ENCODE results near the gene PRLHR. TPM values are rescaled to one million over a fixed set of nuclear protein-coding genes. Genes with fewer than 3 reads are reported as not detected.
A peak's percentile ranks its signal among the peaks of the same experiment; 100 is the strongest.
"Not testable (repeated sequence)": the region's sequence is repeated elsewhere in the genome, so short reads cannot be mapped to it uniquely, and the experiment has no call there.

PRLHR gene
- total RNA-seq (not detected), polyA plus RNA-seq (not detected), total RNA-seq (0 reads per million in 6 experiments)

- DNase-seq (peak in 4 of 10 donors; percentile 3 to 18 (median 16)), ATAC-seq (no peak)
- H3K36me3 Mint-ChIP-seq: peaks cover 2 to 17% (median 4%) of the 10 kb centered on the region in 3 donors
- H3K27me3 Mint-ChIP-seq: peaks cover 30 to 86% (median 56%) of the 10 kb centered on the region in 5 donors
- H3K4me1 Mint-ChIP-seq: peaks cover 13 to 30% (median 22%) of the 10 kb centered on the region in 4 donors
- H3K9me3 Mint-ChIP-seq: peaks cover 0 to 11% (median 0%) of the 10 kb centered on the region in 9 donors
- H3K4me3 Mint-ChIP-seq: peak within 1 kb of the TSS in 9 of 10 donors; percentile 18 to 74 (median 70)
- POLR2A ChIA-PET: no interaction called here
- H3K27ac Mint-ChIP-seq: peak within 1 kb of the TSS in 2 of 10 donors; percentile 13 to 63
Measured at GRCh38 chr10:118595598-118596425, at the start of gene PRLHR. TSS of gene PRLHR (minus strand) at chr10:118595648. CDS start at chr10:118595244, 404 bp downstream.

GRCh38 chr10:118642228-118642627, 46.8 kb upstream of the PRLHR start:
- DNase-seq: no peak
- POLR2A ChIA-PET: no interaction called here
- peaks cover 0 to 2% (median 0%) of the 10 kb centered on the region in 5 donors for H3K27me3 Mint-ChIP-seq

GRCh38 chr10:118638680-118639079, 43.2 kb upstream of the PRLHR start:
- Mint-ChIP-seq H3K27ac (peak overlapping the region in 1 of 10 donors; percentile 32), H3K27me3 (no peaks in the 10 kb centered on the region), H3K9me3 (peaks cover 6 to 23% (median 11%) of the 10 kb centered on the region in 9 donors), H3K4me3 (no peak overlapping the region), H3K36me3 (peaks cover 0 to 14% (median 11%) of the 10 kb centered on the region in 3 donors), H3K4me1 (peaks cover 0 to 7% (median 1%) of the 10 kb centered on the region in 4 donors)
- ATAC-seq (no peak), DNase-seq (no peak)
- POLR2A ChIA-PET: no interaction called here

More at GRCh38 chr10:118642228-118642627, 46.8 kb upstream of the PRLHR start:
- H3K36me3 Mint-ChIP-seq: peaks cover 0 to 14% (median 9%) of the 10 kb centered on the region in 3 donors
- peaks cover 6 to 23% (median 11%) of the 10 kb centered on the region in 9 donors for H3K9me3 Mint-ChIP-seq
- H3K27ac Mint-ChIP-seq: no peak overlapping the region
- H3K4me1 Mint-ChIP-seq: peaks cover 0 to 7% (median 0%) of the 10 kb centered on the region in 4 donors
- ATAC-seq: no peak
- H3K4me3 Mint-ChIP-seq: no peak overlapping the region

DNA sequence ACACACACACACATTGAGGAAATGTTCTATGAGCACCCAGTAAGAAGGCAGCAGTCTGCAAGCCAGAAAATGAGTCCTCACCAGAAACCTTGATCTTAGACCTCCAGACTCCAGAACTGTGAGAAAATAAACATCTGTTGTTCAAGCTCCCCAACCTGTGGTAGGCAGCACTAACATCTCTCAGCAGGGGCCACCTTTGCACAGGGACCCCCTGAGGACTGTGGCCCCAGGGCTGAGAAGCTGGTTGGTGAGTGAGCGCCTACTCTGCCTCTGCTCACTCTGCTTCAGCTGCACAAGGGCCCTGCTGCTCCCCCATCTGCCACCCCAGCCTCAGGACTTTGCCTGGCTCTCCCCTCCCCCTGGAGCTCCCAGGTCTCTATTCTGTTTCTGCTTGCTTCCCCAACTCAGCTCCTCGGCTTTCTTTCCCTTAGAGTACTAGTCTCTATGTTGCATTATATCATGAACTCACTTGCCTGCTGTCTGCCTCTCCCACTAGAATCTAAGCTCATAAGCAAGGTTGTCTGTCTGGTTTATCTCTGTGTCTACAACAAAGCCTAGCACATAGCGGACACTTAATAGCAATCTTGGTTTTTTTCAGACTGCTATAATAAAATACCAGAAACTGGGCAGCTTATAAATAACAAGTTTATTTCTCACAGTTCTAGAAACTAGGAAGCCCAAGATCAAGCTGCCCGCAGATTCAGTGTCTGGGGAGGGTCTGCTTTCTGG, 40.4 kb upstream of the PRLHR start:
- no peak for ATAC-seq
- DNase-seq: no peak
- Mint-ChIP-seq H3K4me3 (no peak overlapping the region), H3K36me3 (peaks cover 0 to 14% (median 11%) of the 10 kb centered on the region in 3 donors), H3K9me3 (peaks cover 6 to 16% (median 11%) of the 10 kb centered on the region in 9 donors), H3K27me3 (peaks cover 0 to 3% (median 0%) of the 10 kb centered on the region in 5 donors), H3K4me1 (peaks cover 0 to 13% (median 1%) of the 10 kb centered on the region in 4 donors), H3K27ac (peak overlapping the region in 2 of 10 donors; percentile 41 to 83)
- POLR2A ChIA-PET: no interaction called here

- POLR2A ChIA-PET: no interaction called here
- ATAC-seq (no peak), DNase-seq (no peak)
Measured at GRCh38 chr10:118633786-118634185, 38.3 kb upstream of the PRLHR start.

GRCh38 chr10:118629211-118629610, 33.8 kb upstream of the PRLHR start:
- no peak for ATAC-seq
- H3K9me3 Mint-ChIP-seq: peaks cover 0 to 1% (median 0%) of the 10 kb centered on the region in 9 donors

More at GRCh38 chr10:118633786-118634185, 38.3 kb upstream of the PRLHR start:
- H3K27ac Mint-ChIP-seq: no peak overlapping the region
- peaks cover 0 to 8% (median 0%) of the 10 kb centered on the region in 3 donors for H3K36me3 Mint-ChIP-seq
- H3K4me3 Mint-ChIP-seq: no peak overlapping the region
- H3K4me1 Mint-ChIP-seq: peaks cover 0 to 18% (median 3%) of the 10 kb centered on the region in 4 donors
- H3K9me3 Mint-ChIP-seq: peaks cover 0 to 3% (median 0%) of the 10 kb centered on the region in 9 donors
- H3K27me3 Mint-ChIP-seq: peaks cover 0 to 3% (median 0%) of the 10 kb centered on the region in 5 donors

GRCh38 chr10:118628397-118628796, 32.9 kb upstream of the PRLHR start:
- Mint-ChIP-seq H3K4me1 (peaks cover 0 to 12% (median 3%) of the 10 kb centered on the region in 4 donors), H3K9me3 (peaks cover 0 to 1% (median 0%) of the 10 kb centered on the region in 9 donors), H3K27me3 (peaks cover 0 to 3% (median 0%) of the 10 kb centered on the region in 5 donors), H3K27ac (no peak overlapping the region), H3K36me3 (no peaks in the 10 kb centered on the region), H3K4me3 (no peak overlapping the region)
- ATAC-seq (no peak), DNase-seq (no peak)
- POLR2A ChIA-PET: no interaction called here

More at GRCh38 chr10:118629211-118629610, 33.8 kb upstream of the PRLHR start:
- Mint-ChIP-seq H3K27ac (no peak overlapping the region), H3K36me3 (no peaks in the 10 kb centered on the region), H3K27me3 (peaks cover 0 to 3% (median 0%) of the 10 kb centered on the region in 5 donors), H3K4me1 (peaks cover 0 to 12% (median 3%) of the 10 kb centered on the region in 4 donors), H3K4me3 (no peak overlapping the region)
- POLR2A ChIA-PET: no interaction called here
- DNase-seq: no peak

GRCh38 chr10:118626953-118627352, 31.5 kb upstream of the PRLHR start:
- Mint-ChIP-seq H3K27ac (no peak overlapping the region), H3K4me3 (no peak overlapping the region), H3K36me3 (no peaks in the 10 kb centered on the region), H3K4me1 (peaks cover under 1 to 10% (median 6%) of the 10 kb centered on the region in 4 donors), H3K27me3 (peaks cover 0 to 3% (median 0%) of the 10 kb centered on the region in 5 donors), H3K9me3 (peaks cover 0 to 1% (median 0%) of the 10 kb centered on the region in 9 donors)
- no peak for DNase-seq
- no peak for ATAC-seq
- POLR2A ChIA-PET: no interaction called here

GRCh38 chr10:118625504-118625903, 30.1 kb upstream of the PRLHR start:
- no peaks in the 10 kb centered on the region for H3K36me3 Mint-ChIP-seq
- peak overlapping the region in 2 of 10 donors; percentile 12 to 46 for H3K27ac Mint-ChIP-seq
- no peak overlapping the region for H3K4me3 Mint-ChIP-seq
- H3K4me1 Mint-ChIP-seq: peaks cover 13 to 23% (median 15%) of the 10 kb centered on the region in 4 donors
- ATAC-seq: no peak
- DNase-seq: no peak
- peaks cover 0 to 3% (median 0%) of the 10 kb centered on the region in 5 donors for H3K27me3 Mint-ChIP-seq
- no peaks in the 10 kb centered on the region for H3K9me3 Mint-ChIP-seq
- POLR2A ChIA-PET: no interaction called here

DNA sequence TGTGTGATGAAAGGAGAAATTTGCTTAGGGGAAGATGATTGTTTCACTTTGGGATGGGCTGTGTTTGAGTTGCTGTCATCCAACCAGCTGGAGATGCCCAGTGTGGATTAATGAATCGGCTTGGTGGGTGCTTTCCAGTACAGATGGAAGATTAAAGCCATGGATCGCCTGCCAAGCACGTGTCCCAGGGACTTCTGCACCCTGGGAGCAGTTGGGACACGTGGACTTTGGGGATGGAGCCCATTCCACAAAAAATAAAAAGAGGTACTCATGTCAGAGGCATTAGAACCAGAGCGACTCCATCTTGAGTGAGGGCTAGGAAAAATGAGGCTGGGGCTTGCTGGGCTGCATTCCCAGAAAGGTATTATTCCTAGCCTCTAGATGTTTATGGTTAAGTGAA, 29.3 kb upstream of the PRLHR start:
- POLR2A ChIA-PET: no interaction called here
- Mint-ChIP-seq H3K27me3 (peaks cover 0 to 3% (median 0%) of the 10 kb centered on the region in 5 donors), H3K4me1 (peaks cover 14 to 25% (median 19%) of the 10 kb centered on the region in 4 donors), H3K9me3 (no peaks in the 10 kb centered on the region), H3K27ac (no peak overlapping the region), H3K4me3 (no peak overlapping the region), H3K36me3 (no peaks in the 10 kb centered on the region)
- ATAC-seq (no peak), DNase-seq (no peak)

- ATAC-seq (peak; percentile 80 to 92), DNase-seq (peak in 5 of 10 donors; percentile 2 to 73 (median 43))
- H3K36me3 Mint-ChIP-seq: no peaks in the 10 kb centered on the region
- POLR2A ChIA-PET: interaction anchor here (0.5 to 1.2 kb wide), 4 partner anchors 22 to 133 kb away, joined by 3 to 7 read pairs (median 4); partner anchors contain the start of gene CACUL1
- peak overlapping the region in 9 of 10 donors; percentile 18 to 80 (median 60) for H3K4me3 Mint-ChIP-seq
- H3K27me3 Mint-ChIP-seq: peaks cover 0 to 4% (median 0%) of the 10 kb centered on the region in 5 donors
- no peaks in the 10 kb centered on the region for H3K9me3 Mint-ChIP-seq
- H3K27ac Mint-ChIP-seq: peak overlapping the region; percentile 4 to 92 (median 73)
- peaks cover 14 to 25% (median 18%) of the 10 kb centered on the region in 4 donors for H3K4me1 Mint-ChIP-seq
Measured at GRCh38 chr10:118621304-118621942, 26.0 kb upstream of the PRLHR start.

DNA sequence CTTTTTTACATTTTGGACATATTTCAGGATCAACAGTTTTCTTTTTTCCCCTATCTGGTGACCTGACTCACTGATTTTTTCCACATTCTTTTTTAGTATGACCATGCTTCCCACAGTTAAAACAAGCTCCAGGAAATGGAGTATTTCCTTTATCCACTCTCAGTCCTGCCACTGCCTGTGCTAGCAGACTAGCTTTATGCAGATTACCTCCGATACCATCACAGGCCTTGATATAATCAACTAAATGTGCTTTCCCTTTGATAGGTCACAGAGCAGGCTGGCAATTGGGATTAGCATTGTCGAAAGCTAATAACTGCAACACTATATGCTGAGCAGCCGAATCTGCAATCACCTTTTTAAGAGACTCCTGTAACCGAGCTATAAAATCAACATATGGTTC, 18.4 kb upstream of the PRLHR start:
- H3K4me1 Mint-ChIP-seq, POLR2A ChIA-PET, H3K4me3 Mint-ChIP-seq, H3K9me3 Mint-ChIP-seq, H3K36me3 Mint-ChIP-seq, ATAC-seq, DNase-seq, H3K27me3 Mint-ChIP-seq: not testable (repeated sequence)
- peak overlapping the region in 1 of 10 donors; percentile 21 for H3K27ac Mint-ChIP-seq

All from naive thymus-derived CD8-positive, alpha-beta T cell (primary cell).